NCI-H1105 (cell line): ENCODE measurements around the gene KBTBD13.
"Not testable (repeated sequence)": the region's sequence is repeated elsewhere in the genome, so short reads cannot be mapped to it uniquely, and the experiment has no call there.

Source experiments
- DNase-seq: peaks from one replicate; lab custom pipeline; 2025; lab: John Stamatoyannopoulos, UW

Gene KBTBD13

DNA sequence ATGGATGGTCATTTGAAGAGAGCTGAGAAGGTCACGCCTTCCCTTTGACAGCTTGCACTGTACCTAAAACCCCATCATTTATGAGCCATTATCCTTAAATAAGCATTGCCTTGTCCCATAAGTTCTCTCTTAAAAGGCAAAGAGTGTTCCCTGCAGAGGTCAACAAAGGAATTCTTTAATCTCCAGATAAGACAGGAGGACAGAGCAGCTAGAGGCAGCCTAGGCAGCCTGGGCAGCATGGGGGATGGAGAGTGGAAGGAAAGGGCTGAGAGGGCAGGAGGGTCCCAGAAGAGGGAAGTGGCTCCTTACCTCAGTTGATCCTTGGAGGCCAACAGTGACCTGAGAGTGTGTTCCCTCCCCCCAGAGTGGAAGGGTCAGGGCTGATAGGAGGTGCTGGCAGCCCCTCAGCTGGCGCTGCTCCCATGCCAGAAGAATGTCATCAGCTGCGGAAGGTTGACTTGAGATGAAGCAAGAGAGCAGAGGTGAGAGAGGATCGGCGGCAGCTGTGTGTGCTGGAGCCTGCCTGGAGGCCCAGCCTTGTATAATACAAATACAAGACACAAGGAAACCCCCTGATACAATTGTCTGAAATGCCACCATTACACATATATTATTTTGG, 12.8 kb downstream of the KBTBD13 start:
- no peak for DNase-seq

DNA sequence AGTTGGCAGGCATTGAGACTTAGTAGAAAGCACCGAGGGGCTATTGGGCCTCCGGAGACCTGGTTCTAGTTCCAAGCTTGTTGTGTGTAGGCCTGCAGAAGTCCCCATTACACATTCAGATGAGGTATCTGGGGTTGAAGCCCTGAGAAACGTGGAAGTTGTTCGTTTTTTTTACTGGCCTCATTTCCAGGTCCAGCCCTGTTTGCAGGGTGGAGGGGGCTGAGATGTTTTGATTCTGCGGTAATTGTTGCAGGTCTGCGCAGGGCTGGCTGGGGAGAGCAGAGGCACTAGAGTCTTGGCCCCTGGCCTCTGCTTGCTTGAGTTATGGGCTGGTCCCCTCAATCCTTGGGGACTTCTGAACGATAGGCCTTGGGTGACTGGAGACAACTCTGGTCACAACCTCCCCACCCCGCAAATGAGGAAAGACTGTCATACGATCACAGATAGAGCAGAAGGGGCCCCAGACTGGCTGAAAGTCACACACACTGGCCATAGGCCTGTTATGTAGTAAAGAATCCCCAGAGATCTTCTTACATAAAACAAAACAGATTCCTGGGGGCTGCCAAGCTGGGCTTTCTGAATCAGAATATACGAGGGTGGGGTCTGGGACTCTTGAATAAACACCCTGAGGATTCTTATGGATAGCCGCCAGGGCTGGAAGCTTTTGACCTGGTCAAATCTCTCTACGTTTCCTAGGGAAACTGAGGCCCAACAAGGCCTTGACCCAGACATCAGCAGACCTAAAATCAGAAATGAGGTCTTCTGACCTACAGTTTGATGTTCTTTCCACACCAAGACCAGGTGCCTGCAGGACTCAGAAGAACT, 15.6 kb downstream of the KBTBD13 start:
- DNase-seq, result no peak

DNA sequence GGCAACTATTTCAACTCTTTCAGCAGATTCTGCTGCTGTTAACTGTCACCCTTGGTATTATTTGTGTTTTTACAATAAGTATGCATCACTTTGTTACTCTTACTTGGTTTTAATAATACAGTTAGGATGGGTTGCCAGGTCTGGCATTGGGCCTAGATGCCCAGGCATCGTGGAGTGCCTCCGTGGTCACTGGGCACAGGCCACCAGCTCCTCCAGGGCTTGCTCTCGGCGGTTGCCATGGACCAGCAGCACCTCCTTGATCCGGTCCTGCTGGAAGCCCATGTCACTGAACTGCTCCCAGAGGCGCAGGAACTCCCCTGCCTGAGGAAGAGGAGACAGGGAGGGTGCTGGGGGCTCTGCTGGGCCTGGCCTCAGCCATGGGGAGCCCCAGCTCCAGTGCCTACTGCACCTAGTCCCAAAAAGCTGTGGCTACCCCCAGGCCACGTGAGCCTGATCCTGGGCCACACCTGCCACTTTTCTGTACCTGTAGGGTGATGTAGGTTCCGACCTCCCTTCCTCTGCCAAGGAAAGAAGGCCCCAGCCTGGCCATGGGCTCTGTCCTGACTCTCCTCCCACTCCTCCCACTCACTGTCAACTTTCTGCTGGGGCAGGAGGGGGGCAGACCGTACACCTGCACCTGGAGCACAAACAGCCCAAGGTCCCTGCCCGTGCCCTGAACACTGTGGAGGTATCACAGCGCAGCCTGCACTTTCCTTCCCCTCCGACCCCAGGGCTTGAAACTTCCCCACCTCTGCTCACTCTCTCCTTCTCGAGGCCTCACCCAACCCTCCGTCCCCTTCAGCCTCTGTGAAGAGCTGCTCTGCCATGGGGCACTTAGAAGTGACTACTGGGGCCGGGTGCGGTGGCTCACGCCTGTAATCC, 16.6 kb downstream of the KBTBD13 start:
- DNase-seq, result no peak

DNA sequence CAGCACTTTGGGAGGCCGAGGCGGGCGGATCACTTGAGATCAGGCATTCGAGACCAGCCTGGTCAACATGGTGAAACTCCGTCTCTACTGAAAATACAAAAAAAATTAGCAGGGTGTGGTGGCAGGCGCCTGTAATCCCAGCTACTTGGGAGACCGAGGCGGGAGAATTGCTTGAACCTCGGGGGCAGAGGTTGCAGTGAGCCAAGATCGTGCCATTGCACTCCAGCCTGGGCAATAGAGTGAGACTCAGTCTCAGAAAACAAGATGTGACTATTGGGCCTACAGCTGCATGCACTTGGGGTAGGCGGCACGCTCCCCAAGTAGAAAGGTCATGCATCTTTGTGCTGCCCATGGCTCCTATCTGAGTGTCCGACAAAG, 17.2 kb downstream of the KBTBD13 start:
- not testable (repeated sequence) for DNase-seq

DNA sequence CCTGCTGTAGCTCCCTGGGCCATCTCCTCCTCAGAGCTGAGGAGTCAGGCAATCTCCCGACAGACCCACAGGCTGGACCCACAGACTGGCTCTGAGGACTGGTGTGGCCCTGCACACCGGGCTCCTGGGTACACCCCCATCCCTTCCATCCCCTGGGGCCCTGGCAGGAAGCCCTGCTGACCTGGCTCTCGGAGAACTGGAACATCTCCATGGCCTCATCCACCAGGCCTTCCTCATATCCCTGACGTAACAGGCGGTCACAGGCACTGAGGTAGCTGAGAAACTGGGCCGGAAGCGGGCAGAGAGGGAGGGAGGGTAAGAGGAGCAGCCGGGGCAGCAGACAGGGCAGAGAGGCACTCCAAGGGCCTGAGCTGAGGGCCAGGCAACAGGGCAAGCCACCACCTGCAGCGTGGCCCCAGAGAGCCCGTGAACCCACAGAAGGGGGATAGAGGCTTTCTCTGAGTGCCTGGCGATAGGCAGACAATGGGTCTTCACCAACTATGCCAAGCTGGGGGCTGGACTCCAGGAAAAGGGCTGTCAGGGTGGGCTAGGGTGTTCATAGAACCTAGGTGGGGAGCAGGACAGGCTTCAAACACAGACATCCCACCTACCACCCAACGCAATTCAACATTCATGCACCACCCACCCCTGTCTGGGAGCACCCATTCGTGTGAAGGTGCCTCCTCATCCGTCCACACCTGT, 17.9 kb downstream of the KBTBD13 start:
- DNase-seq, result no peak

DNA sequence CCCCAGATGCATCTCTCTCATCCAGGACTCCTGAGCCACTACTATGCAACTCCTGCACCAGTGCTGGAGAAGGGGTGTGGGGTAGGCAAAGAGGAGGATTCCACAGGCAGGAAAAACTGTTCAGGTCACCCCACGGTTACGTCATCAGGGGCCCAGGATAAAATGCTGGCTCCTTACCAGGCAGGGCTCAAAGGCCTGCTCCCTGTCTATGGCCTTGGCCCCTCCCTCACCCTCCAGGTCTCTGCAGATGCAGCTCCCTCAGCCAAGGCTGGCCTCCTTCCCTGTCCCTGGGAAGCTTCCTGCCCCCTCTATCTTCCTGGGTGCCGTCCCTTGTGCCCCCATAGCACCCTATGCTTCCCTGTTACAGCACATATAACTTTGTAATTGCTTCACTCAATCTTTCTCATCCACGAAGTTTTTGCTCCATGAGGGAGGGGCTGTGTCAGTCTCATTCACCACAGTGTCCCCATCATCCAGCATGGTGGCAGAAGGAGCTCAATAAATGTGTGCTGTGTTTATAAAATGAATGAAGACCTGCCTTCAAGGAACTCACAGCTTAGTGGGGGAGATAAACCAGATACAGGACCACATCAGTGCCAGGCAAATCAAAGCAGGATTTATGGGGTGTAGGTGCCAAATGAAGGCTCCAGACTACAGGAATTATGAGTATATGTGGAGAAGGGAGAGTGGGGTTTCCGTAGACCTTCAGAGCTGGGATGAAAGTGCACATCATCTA, 18.6 kb downstream of the KBTBD13 start:
- no peak for DNase-seq

DNA sequence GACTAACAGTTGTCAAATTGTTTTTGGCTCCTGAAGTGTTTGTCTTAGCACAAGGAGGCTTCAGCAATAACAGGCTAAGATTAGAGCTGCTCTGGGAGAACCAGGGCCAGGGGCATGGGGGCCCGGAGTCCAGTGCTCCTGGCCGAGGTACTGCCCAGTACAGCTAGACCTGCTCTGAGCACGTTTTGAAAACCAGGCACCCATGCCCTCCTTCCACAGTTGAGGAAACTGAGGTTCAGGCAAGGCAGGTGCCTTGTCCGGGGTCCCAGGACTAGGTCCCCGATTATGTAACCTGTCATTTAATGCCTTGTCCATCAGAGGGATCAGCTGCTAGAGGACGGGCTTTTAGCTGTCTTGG, 19.2 kb downstream of the KBTBD13 start:
- no peak for DNase-seq

DNA sequence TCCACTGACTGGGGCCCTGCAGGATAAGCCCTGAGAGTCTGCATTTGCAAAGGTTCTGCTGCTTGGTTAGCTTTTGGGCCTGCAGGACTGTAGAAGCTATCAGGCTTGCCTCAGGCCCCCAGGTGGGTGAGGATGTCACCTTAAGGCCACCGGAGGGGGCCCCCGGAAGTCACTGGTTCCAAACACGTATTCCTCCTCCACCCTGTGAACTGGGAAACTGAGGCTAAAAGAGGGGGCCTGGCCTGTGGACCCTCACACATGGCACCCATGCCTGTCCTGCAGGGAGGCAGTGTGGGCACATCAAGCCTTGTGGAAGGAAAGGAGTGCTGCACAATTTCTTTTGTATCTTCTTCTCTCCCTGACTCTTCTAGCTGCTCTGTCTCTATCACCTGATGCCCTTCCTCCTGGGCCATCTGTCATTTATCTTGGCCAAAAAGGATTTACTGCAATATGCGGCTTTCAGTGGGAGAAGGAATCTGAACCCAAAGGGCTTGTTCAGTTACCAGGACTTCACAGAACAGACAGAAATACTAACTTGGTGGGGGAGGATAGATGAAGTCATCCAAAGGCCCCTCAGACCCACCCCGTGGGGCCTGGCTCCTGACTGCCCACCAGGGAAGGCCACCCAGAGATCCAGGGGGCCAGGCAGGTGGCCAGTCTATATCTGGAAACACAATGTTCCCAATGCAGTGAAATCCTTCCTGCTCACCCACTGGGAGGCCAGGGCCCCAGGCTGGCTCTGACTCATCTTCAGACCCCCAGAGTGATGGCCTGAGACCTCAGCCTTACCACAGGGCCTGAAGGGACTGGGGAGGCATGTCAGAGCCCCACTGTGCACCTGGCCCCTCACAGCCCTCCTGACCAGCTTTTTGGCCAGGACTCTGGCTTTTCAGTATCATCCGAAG, 20.2 kb downstream of the KBTBD13 start:
- DNase-seq, result no peak

DNA sequence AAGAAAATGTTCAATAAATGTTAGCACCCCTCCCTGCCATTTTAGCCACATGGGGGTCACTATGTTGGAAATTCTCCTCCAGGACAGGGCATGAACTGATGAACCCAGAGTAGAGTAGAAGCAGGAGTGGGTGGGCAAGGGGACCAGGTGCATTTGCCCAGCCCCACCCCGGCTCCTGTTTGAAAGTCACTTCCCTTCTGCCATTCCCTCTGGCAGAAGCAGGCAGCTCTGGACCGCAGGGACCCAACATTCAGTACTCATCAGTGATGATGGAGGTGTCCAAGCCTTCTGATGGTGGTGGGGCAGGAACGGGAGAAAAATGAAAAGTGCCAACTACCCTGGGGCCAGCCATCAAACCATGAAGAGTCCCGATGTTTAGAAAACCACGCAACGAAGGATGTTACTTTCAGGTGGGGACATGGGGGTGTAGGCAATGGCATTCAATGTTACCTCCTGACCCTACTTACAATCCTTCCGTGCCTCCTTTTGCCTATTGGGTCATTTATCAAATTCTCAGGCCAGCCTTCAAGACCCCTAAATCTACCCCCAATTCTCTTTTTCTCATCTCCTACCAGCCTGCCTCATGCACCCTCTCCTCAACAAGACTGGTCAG, 21.2 kb downstream of the KBTBD13 start:
- DNase-seq, result no peak

DNA sequence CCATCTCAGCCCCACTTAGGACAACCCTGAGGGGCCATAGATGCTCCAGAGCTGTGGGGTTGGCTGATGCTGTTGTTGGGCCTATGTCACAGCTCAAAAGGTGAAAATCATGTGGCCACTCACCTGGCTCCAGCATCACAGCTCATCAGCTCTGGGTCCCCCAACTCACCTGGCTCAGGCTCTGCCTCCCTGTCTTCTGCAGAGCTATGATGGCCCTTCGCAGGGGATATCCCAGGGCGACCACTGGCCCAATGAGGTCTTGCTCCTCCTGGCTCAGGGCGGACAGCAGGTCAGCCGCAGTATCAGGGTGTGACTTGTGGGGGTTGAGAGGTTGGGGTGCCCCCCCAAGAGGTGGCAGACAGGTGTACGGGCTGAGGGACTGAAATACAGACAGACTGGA, 22.8 kb downstream of the KBTBD13 start:
- no peak for DNase-seq

DNA sequence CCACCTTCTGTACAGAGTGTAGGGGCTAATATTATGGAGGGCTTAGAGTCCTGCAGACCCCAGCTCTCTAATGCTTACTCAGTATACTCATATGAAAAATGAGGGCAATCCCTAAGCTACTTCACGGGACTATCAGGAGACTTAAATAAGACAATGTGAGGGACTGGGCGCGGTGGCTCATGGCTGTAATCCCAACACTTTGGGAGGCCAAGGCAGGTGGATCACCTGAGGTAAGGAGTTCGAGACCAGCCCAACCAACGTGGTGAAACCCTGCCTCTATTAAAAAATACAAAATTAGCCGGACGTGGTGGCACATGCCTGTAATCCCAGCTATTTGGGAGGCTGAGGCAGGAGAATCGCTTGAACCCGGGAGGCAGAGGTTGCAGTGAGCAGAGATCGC, 23.3 kb downstream of the KBTBD13 start:
- DNase-seq, result not testable (repeated sequence)

DNA sequence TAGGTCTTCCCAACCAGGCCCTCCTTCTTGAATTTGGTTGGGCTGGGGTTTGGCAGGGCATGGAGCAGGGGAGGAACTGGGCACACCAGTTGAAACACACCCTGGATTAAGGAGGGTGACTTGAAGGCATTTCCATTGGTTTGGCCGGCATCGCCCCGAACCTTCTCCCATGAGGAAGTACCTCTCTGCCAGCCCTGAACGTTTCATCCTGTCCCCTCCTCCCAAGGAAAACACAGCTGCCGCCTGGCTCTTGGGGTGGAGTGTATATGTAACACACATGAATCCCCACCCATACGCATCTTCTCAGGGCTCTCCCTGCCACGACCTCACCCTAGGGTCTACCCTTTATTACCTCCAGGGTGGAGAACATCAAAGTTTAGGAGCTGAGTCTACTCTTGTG, 23.9 kb downstream of the KBTBD13 start:
- no peak for DNase-seq

DNA sequence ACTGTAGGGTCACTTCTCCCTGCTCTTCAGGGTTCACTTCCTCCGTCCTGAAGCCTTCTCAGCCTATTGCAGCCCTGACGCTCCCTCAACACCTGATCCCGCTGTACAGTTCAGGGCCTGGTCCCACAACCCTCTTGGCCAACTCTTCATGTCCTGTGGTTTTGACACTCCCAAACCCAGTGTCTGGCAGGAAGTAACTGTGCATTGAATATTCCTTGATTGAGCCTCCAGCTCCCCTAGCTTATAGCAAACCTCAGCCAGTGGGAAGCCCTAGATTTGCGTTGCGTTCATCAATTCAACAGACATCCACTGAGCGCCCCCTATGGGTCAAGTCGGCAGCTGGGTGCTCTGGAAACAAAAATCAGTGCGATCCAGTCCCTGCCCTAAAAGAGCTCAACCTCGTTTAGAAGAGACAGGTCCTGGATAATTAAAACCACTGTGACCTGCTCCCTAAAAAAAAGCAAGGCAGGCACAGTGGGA, 24.9 kb downstream of the KBTBD13 start:
- DNase-seq, result no peak

DNA sequence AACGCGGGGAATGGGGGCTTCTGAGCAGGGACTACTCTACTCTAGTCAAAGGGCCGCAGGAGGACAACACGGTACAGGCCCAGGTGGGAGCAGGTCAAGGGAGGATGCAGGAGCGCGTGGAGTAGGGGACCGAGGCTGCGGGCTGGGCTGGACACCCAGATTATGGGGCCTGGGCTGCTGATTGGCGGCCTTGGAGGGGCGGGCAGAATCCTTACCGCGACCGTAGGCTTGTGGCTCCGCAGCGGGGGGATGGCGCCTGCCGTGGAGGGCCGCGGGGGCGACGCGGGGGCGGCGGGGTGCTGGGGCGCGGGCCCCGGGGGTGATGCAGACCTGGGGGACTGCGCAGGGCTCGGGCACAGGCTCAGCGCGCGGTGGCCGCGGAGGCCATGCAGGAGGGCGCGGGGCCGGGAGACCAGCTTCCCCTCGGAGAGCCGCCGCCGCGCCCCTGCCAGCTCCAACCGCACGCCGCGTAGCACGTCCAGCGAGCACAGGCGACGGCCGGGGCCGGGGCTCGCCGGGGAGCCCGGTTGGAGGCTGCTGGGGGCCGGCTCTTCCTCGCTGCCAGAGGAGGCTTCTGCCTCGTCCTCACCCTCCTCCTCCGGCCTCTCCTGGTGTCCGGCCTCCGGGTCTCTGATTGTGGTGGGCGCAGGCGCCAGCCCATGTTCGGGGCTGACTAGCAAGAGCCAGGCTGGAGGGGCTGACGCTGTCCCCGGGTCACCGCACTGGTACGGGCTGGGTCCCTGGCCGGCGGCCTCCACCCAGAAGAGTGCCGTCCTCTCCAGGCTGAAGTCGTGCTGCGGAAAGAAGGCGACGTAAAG, 25.6 kb downstream of the KBTBD13 start:
- no peak for DNase-seq

DNA sequence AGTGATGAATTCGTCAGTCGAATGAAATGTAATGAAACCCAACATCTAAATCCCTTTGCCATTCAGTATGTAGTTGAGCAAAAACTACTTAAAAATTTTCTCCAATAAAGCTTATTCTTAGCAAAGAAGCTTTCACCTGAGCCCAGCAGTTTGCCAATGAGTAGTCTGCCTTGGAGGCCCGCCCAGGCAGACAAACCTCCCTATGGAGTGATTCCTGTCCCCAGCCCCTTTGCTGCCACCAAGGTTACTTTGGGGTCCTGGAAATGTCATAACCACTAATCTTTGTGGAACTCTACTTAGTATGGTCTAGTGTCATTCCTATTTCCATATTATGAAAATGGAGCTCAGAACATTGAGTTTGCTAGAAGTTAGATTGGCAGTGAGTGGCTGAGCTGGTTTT, 26.4 kb downstream of the KBTBD13 start:
- no peak for DNase-seq

DNA sequence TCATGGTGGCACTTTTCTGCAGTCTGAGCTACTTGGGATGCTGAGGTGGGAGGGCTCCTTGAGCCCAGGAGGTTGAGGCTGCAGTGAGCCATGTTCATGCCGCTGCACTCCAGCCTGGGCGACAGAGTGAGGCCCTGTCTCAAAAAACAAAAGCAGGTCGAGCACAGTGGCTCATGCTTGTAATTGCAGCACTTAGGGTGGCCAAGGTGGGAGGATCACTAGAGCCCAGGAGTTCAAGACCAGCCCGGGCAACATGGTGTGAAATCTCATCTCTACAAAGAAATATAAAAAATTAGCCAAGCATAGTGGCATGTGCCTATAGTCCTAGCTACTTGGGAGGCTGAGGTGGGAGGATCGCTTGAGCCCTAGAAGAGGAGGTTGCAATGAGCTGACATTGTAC, 28.5 kb downstream of the KBTBD13 start:
- DNase-seq, result no peak

DNA sequence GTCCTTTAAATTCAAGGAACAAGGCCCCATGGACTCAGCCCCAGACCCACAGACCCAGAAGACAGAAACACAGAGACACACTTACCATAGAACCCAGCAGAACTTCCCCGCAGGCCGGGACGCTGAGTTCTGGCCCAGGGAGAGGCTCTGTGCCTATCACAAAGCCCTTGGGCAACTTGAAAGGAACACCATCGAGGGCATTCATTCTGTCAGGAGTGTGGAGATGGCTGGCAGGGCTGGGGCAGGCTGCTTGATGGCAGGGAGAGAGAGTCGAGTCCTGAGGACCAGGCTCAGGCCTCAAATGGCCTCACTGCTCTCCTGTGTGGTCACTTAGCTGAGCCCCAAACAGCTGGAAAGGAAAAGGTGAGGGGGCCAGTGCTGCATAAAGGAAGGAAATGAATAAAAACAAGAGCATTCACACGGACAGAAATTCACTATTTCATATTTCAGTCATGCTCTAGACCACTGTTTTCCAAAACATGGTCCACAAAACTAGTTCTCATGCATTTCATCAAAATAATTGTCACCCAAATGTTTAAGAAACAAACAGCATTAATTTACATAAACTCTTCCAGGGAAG, 29.6 kb downstream of the KBTBD13 start:
- DNase-seq, result no peak

DNA sequence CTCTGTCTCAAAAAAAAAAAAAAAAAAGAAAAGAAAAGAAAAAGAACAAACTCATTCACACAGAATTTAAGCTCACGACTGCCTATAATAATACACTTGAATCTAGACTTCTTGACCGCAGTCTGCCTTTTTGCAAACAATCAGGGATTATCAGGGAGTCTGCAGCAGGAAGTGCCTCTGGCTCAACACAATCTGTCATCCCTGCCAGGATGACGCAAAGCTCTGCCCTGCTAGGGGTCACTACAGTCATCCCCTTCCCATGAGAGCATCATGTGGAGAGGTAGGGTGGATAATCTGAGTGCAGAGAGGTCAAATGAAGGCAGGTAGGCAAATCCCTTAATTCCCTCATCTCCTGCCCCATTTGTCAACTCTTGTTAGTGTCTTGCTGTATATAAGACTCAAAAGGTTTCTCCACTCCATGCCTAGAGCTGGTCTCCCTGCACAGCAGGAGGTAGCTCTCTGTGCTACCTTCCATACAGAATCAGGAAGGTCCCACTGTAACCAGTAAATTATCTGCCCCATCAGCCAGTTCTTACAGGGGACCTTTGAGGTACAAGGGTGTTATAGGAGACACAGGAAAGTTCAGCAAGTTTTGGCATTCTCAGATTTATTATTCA, 34.2 kb downstream of the KBTBD13 start:
- no peak for DNase-seq
